PC-9 (cell line): ENCODE data around the gene RSF1. TPM values are rescaled to one million over a fixed set of nuclear protein-coding genes. Genes with fewer than 3 reads are reported as not detected.

Experiments used
- BruUV-seq: library from RNA; stranded (reverse); fragments of 400-500 nt; replicated peaks from 2 replicates; lab custom pipeline; 2021; lab: Mats Ljungman, UMichigan
- CTCF ChIA-PET: fragments of 300-600 bp; sonication (Branson Sonifier 250); formaldehyde crosslinking; loops from one replicate; lab custom pipeline; 2022; ENCODE audit warnings: antibody characterized with exemption; lab: Charles Lee
- POLR2A ChIA-PET: fragments of 300-600 bp; sonication (Branson Sonifier 250); formaldehyde crosslinking; loops from one replicate; lab custom pipeline; 2022; ENCODE audit warnings: antibody characterized with exemption; ENCODE audit not compliant: unreplicated experiment; lab: Charles Lee
- DNase-seq, 2 experiments: peaks; one replicate each; pipeline versions ENCODE4 v3.0.0 to v3.0.0-alpha.2; 2015 to 2022; ENCODE audit warnings: mixed read lengths in 1 of 2
- H2AFZ ChIP-seq: fragments of 200-600 bp; sonication (generic); 2 replicates; pipeline ENCODE4 v1.8.1; 2017; ENCODE audit warnings: antibody characterized with exemption
- H3F3A ChIP-seq: fragments of 200-600 bp; sonication (generic); 2 replicates; pipeline ENCODE4 v1.8.1; 2017; ENCODE audit warnings: antibody characterized with exemption, mild to moderate bottlenecking, low read depth; ENCODE audit not compliant: insufficient read depth
- H3K27ac ChIP-seq: fragments of 200-600 bp; sonication (generic); 2 replicates; pipeline ENCODE4 v1.6.1; 2016; ENCODE audit warnings: mixed run types
- H3K27me3 ChIP-seq: fragments of 200-600 bp; sonication (generic); 2 replicates; pipeline ENCODE4 v1.6.1; 2016; ENCODE audit warnings: low read depth, mixed run types; ENCODE audit not compliant: insufficient read depth
- H3K36me3 ChIP-seq: fragments of 200-600 bp; sonication (generic); 2 replicates; pipeline ENCODE4 v1.6.1; 2016; ENCODE audit warnings: low read depth, mixed run types
- H3K4me1 ChIP-seq: fragments of 200-600 bp; sonication (generic); replicated peaks from 2 replicates; pipeline ENCODE4 v1.6.1; 2016; ENCODE audit warnings: mixed run types; ENCODE audit not compliant: insufficient read depth
- H3K4me2 ChIP-seq: fragments of 200-600 bp; sonication (generic); 2 replicates; pipeline ENCODE4 v1.6.1; 2017; ENCODE audit warnings: mixed run types
- H3K4me3 ChIP-seq: fragments of 200-600 bp; sonication (generic); 2 replicates; pipeline ENCODE4 v1.6.1; 2016; ENCODE audit warnings: mixed run types
- H3K79me2 ChIP-seq: fragments of 200-600 bp; sonication (generic); 2 replicates; pipeline ENCODE4 v1.6.1; 2017; ENCODE audit warnings: low read depth, mixed run types
- H3K9me2 ChIP-seq: fragments of 200-600 bp; sonication (generic); 2 replicates; pipeline ENCODE4 v1.8.1; 2017; ENCODE audit warnings: mild to moderate bottlenecking; ENCODE audit not compliant: insufficient read depth
- H3K9me3 ChIP-seq: fragments of 200-600 bp; sonication (generic); 2 replicates; pipeline ENCODE4 v1.8.1; 2016; ENCODE audit warnings: low read depth; ENCODE audit not compliant: insufficient read depth
- H4K20me1 ChIP-seq: fragments of 200-600 bp; sonication (generic); 2 replicates; pipeline ENCODE4 v1.8.1; 2017; ENCODE audit not compliant: insufficient read depth
- EZH2 ChIP-seq: fragments of 200-600 bp; sonication (generic); IDR thresholded peaks from 2 replicates; pipeline ENCODE4 v1.8.0; 2017; ENCODE audit warnings: antibody characterized with exemption, low read depth
- intact Hi-C: fragments of 100-400 bp; cut with micrococcal nuclease; formaldehyde crosslinking; loops from one replicate; pipeline ENCODE4 v1.10.0; 2022; ENCODE audit not compliant: unreplicated experiment
- total RNA-seq: library from RNA; stranded (reverse); gene quantifications from 2 replicates; pipeline ENCODE4 v1.2.3, GENCODE V29; 2021
- TF ChIP-seq, protein P1 (sequence below): fragments of 200-600 bp; sonication (generic); conservative IDR thresholded peaks from 2 replicates; pipeline ENCODE4 v1.6.1; 2017; ENCODE audit warnings: mixed run types, antibody characterized with exemption, mild to moderate bottlenecking, moderate library complexity

Gene RSF1
- total RNA-seq, 1 experiment from 2014 or later: 110 TPM

DNA sequence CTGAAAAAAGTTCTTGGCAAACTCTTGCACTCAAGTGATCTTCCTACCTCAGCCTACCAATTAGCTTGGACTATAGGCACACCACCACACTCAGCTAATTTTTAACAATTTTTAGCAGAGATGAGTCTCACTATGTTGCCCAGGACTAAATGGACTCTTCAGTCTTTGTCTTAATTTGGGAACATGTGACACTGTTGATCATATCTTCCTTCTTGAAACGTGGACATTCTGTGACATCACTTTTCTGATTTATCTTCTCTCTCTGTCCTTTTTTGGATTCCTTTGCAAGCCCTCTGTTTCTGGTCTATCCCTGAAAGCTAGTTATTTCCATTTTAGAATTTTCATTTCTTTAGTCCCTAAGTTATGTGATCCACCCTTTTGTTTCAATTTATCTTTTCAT is 42.0 kb downstream of the RSF1 start:
- H3K27me3 ChIP-seq: no peaks in the 10 kb centered on the region
- no peaks in the 10 kb centered on the region for H3K9me3 ChIP-seq
- H4K20me1 ChIP-seq: peaks cover 93% of the 10 kb centered on the region
- intact Hi-C loops: no loop called here
- H3K4me2 ChIP-seq: no peak overlapping the region
- H3K36me3 ChIP-seq: no peaks in the 10 kb centered on the region
- no peak for DNase-seq
- no peak overlapping the region for H2AFZ ChIP-seq
- H3F3A ChIP-seq: peaks cover 11% of the 10 kb centered on the region
- H3K79me2 ChIP-seq: peaks cover 81% of the 10 kb centered on the region
- H3K9me2 ChIP-seq: no peaks in the 10 kb centered on the region
- ChIA-PET POLR2A (no interaction called here), CTCF (no interaction called here)
- no peak overlapping the region for H3K27ac ChIP-seq
- BruUV-seq: no TSS peak
- TF ChIP-seq, protein P1, sequence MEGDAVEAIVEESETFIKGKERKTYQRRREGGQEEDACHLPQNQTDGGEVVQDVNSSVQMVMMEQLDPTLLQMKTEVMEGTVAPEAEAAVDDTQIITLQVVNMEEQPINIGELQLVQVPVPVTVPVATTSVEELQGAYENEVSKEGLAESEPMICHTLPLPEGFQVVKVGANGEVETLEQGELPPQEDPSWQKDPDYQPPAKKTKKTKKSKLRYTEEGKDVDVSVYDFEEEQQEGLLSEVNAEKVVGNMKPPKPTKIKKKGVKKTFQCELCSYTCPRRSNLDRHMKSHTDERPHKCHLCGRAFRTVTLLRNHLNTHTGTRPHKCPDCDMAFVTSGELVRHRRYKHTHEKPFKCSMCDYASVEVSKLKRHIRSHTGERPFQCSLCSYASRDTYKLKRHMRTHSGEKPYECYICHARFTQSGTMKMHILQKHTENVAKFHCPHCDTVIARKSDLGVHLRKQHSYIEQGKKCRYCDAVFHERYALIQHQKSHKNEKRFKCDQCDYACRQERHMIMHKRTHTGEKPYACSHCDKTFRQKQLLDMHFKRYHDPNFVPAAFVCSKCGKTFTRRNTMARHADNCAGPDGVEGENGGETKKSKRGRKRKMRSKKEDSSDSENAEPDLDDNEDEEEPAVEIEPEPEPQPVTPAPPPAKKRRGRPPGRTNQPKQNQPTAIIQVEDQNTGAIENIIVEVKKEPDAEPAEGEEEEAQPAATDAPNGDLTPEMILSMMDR: no peak
- TF ChIP-seq EZH2: no peak
- no peaks in the 10 kb centered on the region for H3K4me1 ChIP-seq
- no peak overlapping the region for H3K4me3 ChIP-seq

GRCh38 chr11:77778118-77778517 is 42.4 kb downstream of the RSF1 start:
- peaks cover 79% of the 10 kb centered on the region for H3K79me2 ChIP-seq

GRCh38 chr11:77776455-77776854 is 44.1 kb downstream of the RSF1 start:
- Histone ChIP-seq H3K9me3 (no peaks in the 10 kb centered on the region), H2AFZ (no peak overlapping the region), H3K79me2 (peaks cover 86% of the 10 kb centered on the region), H3K4me2 (no peak overlapping the region), H3K4me1 (no peaks in the 10 kb centered on the region), H3K27me3 (no peaks in the 10 kb centered on the region), H4K20me1 (peaks cover 93% of the 10 kb centered on the region), H3K9me2 (no peaks in the 10 kb centered on the region), H3K36me3 (no peaks in the 10 kb centered on the region), H3K27ac (no peak overlapping the region), H3F3A (peaks cover 14% of the 10 kb centered on the region), H3K4me3 (no peak overlapping the region)
- TF ChIP-seq, protein P1: peak; percentile 81
- no peak for TF ChIP-seq EZH2
- ChIA-PET POLR2A (no interaction called here), CTCF (interaction anchor here (0.5 kb wide), 1 partner anchor 358 kb away, joined by 3 read pairs; no protein-coding TSS in a partner anchor)
- no peak for DNase-seq
- BruUV-seq: no TSS peak
- intact Hi-C loops: loop anchor here (1.0 kb wide), 1 partner anchor 224 kb away; no protein-coding TSS in a partner anchor

More at GRCh38 chr11:77778118-77778517, 42.4 kb downstream of the RSF1 start:
- Histone ChIP-seq H3K4me3 (no peak overlapping the region), H3K9me2 (no peaks in the 10 kb centered on the region), H3K9me3 (no peaks in the 10 kb centered on the region), H3K36me3 (no peaks in the 10 kb centered on the region), H3K4me1 (no peaks in the 10 kb centered on the region), H3K27ac (no peak overlapping the region), H3K4me2 (no peak overlapping the region), H4K20me1 (peaks cover 92% of the 10 kb centered on the region), H2AFZ (no peak overlapping the region), H3F3A (peaks cover 14% of the 10 kb centered on the region), H3K27me3 (no peaks in the 10 kb centered on the region)
- BruUV-seq: no TSS peak
- TF ChIP-seq EZH2: no peak
- TF ChIP-seq, protein P1: no peak
- DNase-seq: no peak
- intact Hi-C loops: no loop called here
- ChIA-PET CTCF (no interaction called here), POLR2A (no interaction called here)
